HAP-1 (cell line): ENCODE measurements around the gene TESPA1.
"Not testable (repeated sequence)": the region's sequence is repeated elsewhere in the genome, so short reads cannot be mapped to it uniquely, and the experiment has no call there.

Source experiments
- DNase-seq, 2 experiments: peaks; one replicate each; pipeline ENCODE4 v3.0.0-alpha.2; 2016 to 2020; ENCODE audit warnings: low spot score in 2 of 2
- H3K27me3 ChIP-seq: fragments of 250-450 bp; sonication (Bioruptor Pico); 2 replicates; pipeline ENCODE4 v1.5.1; 2020; ENCODE audit warnings: low read depth, mild to moderate bottlenecking, moderate library complexity
- H3K36me3 ChIP-seq: fragments of 250-450 bp; sonication (Bioruptor Pico); replicated peaks from 2 replicates; pipeline ENCODE4 v1.5.1; 2020; ENCODE audit warnings: mild to moderate bottlenecking
- H3K4me1 ChIP-seq: fragments of 250-450 bp; sonication (Bioruptor Pico); 2 replicates; pipeline ENCODE4 v1.5.1; 2020; ENCODE audit warnings: mild to moderate bottlenecking
- H3K4me3 ChIP-seq: fragments of 250-450 bp; sonication (Bioruptor Pico); 2 replicates; pipeline ENCODE4 v1.5.1; 2020; ENCODE audit warnings: mild to moderate bottlenecking, moderate library complexity
- H3K9me3 ChIP-seq: fragments of 250-450 bp; sonication (Bioruptor Pico); 2 replicates; pipeline ENCODE4 v1.5.1; 2020; ENCODE audit warnings: mild to moderate bottlenecking, moderate library complexity
- in situ Hi-C: fragments of 300-500 bp; cut with MboI; formaldehyde crosslinking; loops from 3 replicates; pipeline ENCODE4 v1.14.3; 2020; ENCODE audit warnings: low sequenced_read_pairs, inconsistent platforms, mixed read lengths

TESPA1 gene

GRCh38 chr12:54993181-54993835 lies 8.7 kb upstream of the TESPA1 start:
- peak; percentile 65 to 66 for DNase-seq

GRCh38 chr12:54991991-54992375 lies 7.4 kb upstream of the TESPA1 start:
- no peak for DNase-seq
- no peaks in the 10 kb centered on the region for H3K4me1 ChIP-seq
- H3K4me3 ChIP-seq = no peak overlapping the region
- H3K27me3 ChIP-seq = no peaks in the 10 kb centered on the region
- no peaks in the 10 kb centered on the region for H3K36me3 ChIP-seq
- in situ Hi-C loops = loop anchor here (5.0 to 25.0 kb wide), 3 partner anchors 75 to 620 kb away; no protein-coding TSS in a partner anchor
- H3K9me3 ChIP-seq = no peaks in the 10 kb centered on the region

More at GRCh38 chr12:54993181-54993835, 8.7 kb upstream of the TESPA1 start:
- Histone ChIP-seq H3K9me3 (no peaks in the 10 kb centered on the region), H3K27me3 (no peaks in the 10 kb centered on the region), H3K4me3 (no peak overlapping the region), H3K36me3 (no peaks in the 10 kb centered on the region), H3K4me1 (peaks cover 2% of the 10 kb centered on the region; the same call in 1 of the 2 replicates)
- in situ Hi-C loops = loop anchor here (5.0 to 25.0 kb wide), 3 partner anchors 74 to 619 kb away; no protein-coding TSS in a partner anchor

GRCh38 chr12:54991161-54991990 lies 6.8 kb upstream of the TESPA1 start:
- in situ Hi-C loops = loop anchor here (5.0 to 25.0 kb wide), 3 partner anchors 76 to 621 kb away; no protein-coding TSS in a partner anchor
- DNase-seq = no peak
- H3K4me1 ChIP-seq = no peaks in the 10 kb centered on the region

GRCh38 chr12:54989829-54990228 lies 5.3 kb upstream of the TESPA1 start:
- H3K36me3 ChIP-seq = no peaks in the 10 kb centered on the region
- no peaks in the 10 kb centered on the region for H3K9me3 ChIP-seq
- H3K27me3 ChIP-seq = no peaks in the 10 kb centered on the region; the same call in 1 of the 2 replicates
- DNase-seq = no peak
- H3K4me3 ChIP-seq = no peak overlapping the region
- H3K4me1 ChIP-seq = no peaks in the 10 kb centered on the region
- in situ Hi-C loops = loop anchor here (5.0 to 25.0 kb wide), 3 partner anchors 77 to 622 kb away; no protein-coding TSS in a partner anchor

More at GRCh38 chr12:54991161-54991990, 6.8 kb upstream of the TESPA1 start:
- Histone ChIP-seq H3K27me3 (no peaks in the 10 kb centered on the region), H3K9me3 (no peaks in the 10 kb centered on the region), H3K36me3 (no peaks in the 10 kb centered on the region), H3K4me3 (no peak overlapping the region)

DNA sequence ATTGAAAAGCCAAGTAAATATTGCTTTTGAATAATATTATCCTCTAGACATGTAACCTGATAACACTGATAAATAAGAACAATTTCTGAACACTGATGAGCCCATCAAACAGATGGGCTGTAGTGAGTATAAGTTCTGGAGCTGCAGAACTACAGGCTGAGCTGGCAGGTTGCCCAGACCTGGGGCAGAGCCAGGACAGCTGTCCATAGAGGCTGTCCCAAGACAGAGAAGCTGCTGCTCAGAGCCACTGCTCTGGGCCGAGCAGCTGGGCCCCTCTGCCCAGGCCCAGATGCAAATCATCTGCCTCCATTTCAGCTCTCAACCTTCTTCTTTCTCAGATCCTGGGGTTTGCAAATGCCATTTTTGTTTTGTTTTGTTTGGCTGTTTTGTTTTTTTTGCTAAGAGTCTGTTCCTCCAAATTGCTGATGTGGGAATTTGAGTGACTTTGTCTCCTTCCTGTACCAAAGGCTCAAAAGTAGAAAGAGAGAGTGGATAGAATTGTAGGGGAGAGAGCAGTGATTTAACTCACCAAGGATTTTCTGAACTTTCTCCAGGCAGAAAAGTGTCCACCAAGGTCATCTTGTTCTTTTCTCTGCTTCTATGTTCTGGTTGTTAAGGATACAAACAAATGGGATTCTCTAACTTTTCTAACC lies 4.0 kb upstream of the TESPA1 start:
- H3K4me1 ChIP-seq = no peaks in the 10 kb centered on the region
- in situ Hi-C loops = loop anchor here (25.0 kb wide), 1 partner anchor 624 kb away; no protein-coding TSS in a partner anchor
- DNase-seq = no peak
- H3K27me3 ChIP-seq = no peaks in the 10 kb centered on the region; the same call in 1 of the 2 replicates
- H3K4me3 ChIP-seq = no peak overlapping the region
- no peaks in the 10 kb centered on the region for H3K9me3 ChIP-seq
- H3K36me3 ChIP-seq = no peaks in the 10 kb centered on the region

DNA sequence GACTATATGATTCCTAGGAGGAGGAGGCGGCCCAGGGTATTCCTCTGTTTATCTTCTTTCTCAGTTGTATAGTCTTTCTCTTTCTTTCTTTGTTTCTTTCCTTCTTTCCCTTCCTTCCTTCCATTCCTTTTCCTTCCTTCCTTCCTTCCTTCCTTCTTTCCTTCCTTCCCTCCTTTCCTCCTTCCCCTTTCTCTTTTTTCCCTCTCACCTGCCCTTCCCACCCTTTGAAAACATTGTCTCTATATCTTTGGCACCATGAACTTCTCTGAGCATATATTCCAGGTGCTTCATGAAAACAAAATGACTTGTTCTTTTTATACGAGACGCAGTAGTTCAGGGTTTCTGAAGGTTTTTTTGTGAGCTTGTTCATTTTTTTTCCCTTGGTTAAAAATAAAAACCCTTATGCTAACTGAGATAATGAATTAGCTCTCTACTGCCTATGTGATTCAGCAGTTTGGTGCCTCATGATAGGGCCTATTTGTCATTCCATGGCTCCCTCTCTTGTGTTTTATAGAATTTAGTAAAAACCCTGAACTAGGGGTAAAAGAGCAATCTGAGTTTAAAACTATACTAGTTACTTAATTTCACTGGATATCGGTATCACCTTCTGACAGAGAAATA lies 3.2 kb upstream of the TESPA1 start:
- no peaks in the 10 kb centered on the region; the same call in none of the 2 replicates for H3K27me3 ChIP-seq

DNA sequence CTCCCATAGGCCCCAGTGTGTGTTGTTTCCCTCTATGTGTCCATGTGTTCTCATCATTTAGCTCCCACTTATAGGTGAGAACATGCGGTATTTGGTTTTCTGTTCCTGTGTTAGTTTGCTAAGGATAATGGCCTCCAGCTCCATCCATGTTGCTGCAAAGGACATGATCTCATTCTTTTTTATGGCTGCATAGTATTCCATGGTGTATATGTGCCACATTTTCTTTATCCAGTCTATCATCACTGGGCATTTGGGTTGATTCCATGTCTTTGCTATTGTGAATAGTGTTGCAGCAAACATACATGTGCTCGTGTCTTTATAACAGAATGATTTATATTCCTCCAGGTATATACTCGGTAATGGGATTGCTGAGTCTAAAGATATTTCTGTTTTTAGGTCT lies 2.2 kb upstream of the TESPA1 start:
- H3K9me3 ChIP-seq, H3K27me3 ChIP-seq, H3K36me3 ChIP-seq, H3K4me3 ChIP-seq, DNase-seq, H3K4me1 ChIP-seq: not testable (repeated sequence)
- in situ Hi-C loops = loop anchor here (25.0 kb wide), 1 partner anchor 626 kb away; no protein-coding TSS in a partner anchor

More for the DNA sequence above, 3.2 kb upstream of the TESPA1 start:
- Histone ChIP-seq H3K4me1 (no peaks in the 10 kb centered on the region), H3K4me3 (no peak overlapping the region), H3K36me3 (no peaks in the 10 kb centered on the region), H3K9me3 (no peaks in the 10 kb centered on the region)
- in situ Hi-C loops = loop anchor here (25.0 kb wide), 1 partner anchor 625 kb away; no protein-coding TSS in a partner anchor
- DNase-seq = no peak

DNA sequence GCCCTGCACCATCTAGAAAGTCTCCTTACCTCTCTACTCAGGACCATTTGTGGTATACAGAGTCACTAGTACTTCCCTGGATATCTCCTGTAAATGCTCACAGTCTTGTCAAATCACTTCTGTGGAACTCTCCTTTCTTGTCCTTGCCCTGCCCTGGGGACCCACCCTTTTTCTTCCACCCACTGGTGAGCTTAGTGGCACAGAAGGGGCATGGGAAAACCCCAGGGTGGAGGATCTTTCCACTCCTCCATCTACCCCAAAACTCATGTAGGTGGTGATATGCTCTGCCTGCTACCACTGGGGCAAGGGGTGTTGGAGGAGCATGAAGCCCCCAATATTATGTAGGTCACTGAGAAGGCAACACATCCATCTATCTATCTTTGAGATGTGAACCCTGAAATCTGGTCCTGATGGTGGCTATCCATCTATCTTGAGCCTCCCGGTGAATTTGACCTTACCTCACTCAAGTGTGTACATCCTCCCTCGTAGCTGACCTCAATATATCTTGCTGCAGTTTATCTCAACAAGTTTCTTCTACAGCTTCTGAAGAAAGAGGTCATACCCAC lies 943 bp downstream of the TESPA1 start:
- DNase-seq = no peak
- in situ Hi-C loops = loop anchor here (25.0 kb wide), 1 partner anchor 629 kb away; no protein-coding TSS in a partner anchor
- Histone ChIP-seq H3K27me3 (no peaks in the 10 kb centered on the region; the same call in none of the 2 replicates), H3K4me1 (no peaks in the 10 kb centered on the region), H3K36me3 (no peaks in the 10 kb centered on the region), H3K4me3 (no peak overlapping the region), H3K9me3 (no peaks in the 10 kb centered on the region)

DNA sequence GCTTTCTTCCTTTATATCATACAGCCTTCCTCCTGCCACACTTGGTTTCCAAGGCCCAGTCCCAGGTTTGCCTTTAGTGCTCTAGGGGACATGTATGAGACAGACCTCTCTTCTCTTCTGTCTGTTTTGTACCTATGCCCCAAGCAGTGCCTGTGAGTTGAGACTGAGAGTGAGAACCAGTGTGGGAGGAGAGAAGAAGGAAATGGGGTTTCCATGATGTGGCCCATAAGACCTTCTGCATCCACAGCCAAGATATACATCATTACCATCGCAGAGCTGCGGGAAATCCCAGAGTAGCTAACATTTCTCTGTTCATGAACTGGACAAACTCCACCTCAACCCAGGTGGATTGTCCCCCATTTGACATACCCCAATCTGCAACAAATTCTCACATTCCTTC lies 2.8 kb downstream of the TESPA1 start:
- H3K27me3 ChIP-seq = no peaks in the 10 kb centered on the region; the same call in none of the 2 replicates
- no peak for DNase-seq
- H3K36me3 ChIP-seq = no peaks in the 10 kb centered on the region
- in situ Hi-C loops = loop anchor here (25.0 kb wide), 1 partner anchor 631 kb away; no protein-coding TSS in a partner anchor
- no peak overlapping the region for H3K4me3 ChIP-seq
- no peaks in the 10 kb centered on the region for H3K4me1 ChIP-seq
- H3K9me3 ChIP-seq = no peaks in the 10 kb centered on the region

GRCh38 chr12:54980341-54980740 lies 4.2 kb downstream of the TESPA1 start:
- no peak for DNase-seq
- Histone ChIP-seq H3K4me1 (no peaks in the 10 kb centered on the region), H3K27me3 (peaks cover 2% of the 10 kb centered on the region; the same call in 1 of the 2 replicates), H3K4me3 (no peak overlapping the region), H3K36me3 (no peaks in the 10 kb centered on the region), H3K9me3 (no peaks in the 10 kb centered on the region)
- in situ Hi-C loops = loop anchor here (25.0 kb wide), 1 partner anchor 632 kb away; no protein-coding TSS in a partner anchor

DNA sequence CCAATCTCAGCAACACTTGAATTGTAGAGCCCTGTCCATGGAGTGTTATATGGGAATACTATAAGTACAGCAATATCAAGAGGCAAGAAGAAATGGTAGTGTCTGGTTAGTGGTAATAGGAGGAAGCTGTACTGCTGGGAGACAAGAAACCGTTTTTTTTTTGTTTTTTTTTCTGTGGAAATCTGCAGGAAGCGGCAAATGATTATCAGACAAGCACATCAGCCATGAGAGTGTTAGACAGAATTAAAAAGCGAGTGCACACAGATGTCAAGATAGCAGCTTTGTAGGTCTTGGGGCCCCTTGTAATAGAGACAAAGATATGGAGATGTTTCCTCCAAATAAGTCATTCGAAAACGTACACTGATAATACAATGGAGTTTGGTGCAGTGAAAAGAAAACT lies 6.7 kb downstream of the TESPA1 start:
- H3K36me3 ChIP-seq = no peaks in the 10 kb centered on the region
- H3K27me3 ChIP-seq = peaks cover 2% of the 10 kb centered on the region; the same call in 1 of the 2 replicates
- H3K4me1 ChIP-seq = no peaks in the 10 kb centered on the region
- H3K9me3 ChIP-seq = no peaks in the 10 kb centered on the region
- no peak overlapping the region for H3K4me3 ChIP-seq
- in situ Hi-C loops = loop anchor here (25.0 kb wide), 1 partner anchor 634 kb away; no protein-coding TSS in a partner anchor
- DNase-seq = no peak

GRCh38 chr12:54977155-54977554 lies 7.4 kb downstream of the TESPA1 start:
- Histone ChIP-seq H3K27me3 (peaks cover 2% of the 10 kb centered on the region; the same call in 1 of the 2 replicates), H3K4me3 (no peak overlapping the region), H3K4me1 (no peaks in the 10 kb centered on the region), H3K36me3 (no peaks in the 10 kb centered on the region), H3K9me3 (no peaks in the 10 kb centered on the region)
- no peak for DNase-seq
- in situ Hi-C loops = loop anchor here (25.0 kb wide), 1 partner anchor 635 kb away; no protein-coding TSS in a partner anchor
